Right ventricle myocardium superior (tissue), 1 donor: ENCODE measurements around the gene C18orf32. TPM values are rescaled to one million over a fixed set of nuclear protein-coding genes. Genes with fewer than 3 reads are reported as not detected.
"Not testable (repeated sequence)": the region's sequence is repeated elsewhere in the genome, so short reads cannot be mapped to it uniquely, and the experiment has no call there.

Source experiments
- ATAC-seq: fragments of 200-7000 bp; cut with Tn5 transposase; one replicate; pipeline ENCODE4 v1.9.1; 2020; ENCODE audit warnings: mild to moderate bottlenecking; ENCODE audit not compliant: poor library complexity
- DNase-seq: peaks from one replicate; pipeline ENCODE4 v3.0.0-alpha.2; 2020
- intact Hi-C: fragments of 100-400 bp; cut with DNase I; formaldehyde crosslinking; loops from one replicate; pipeline ENCODE4 v1.11.2; 2022
- total RNA-seq: library from RNA; stranded (reverse); fragmentation: NEBNext Ultra II Directional; extraction: Animal tissue kit (Norgen Biotek cat#: 25700); gene quantifications from one replicate; pipeline ENCODE4 v1.2.1, GENCODE V29; 2021
- donor health status: DM: no; HTN: yes; CAD: no; lungs with severe emphysema.

Gene C18orf32
- total RNA-seq, 1 donor from 2014 or later, result 40.2 TPM

- no peak for DNase-seq
- intact Hi-C loops, result no loop called here
- ATAC-seq, result peak; percentile 53
Observed at GRCh38 chr18:49479381-49480137, 7.5 kb downstream of the C18orf32 start.

- intact Hi-C loops, result no loop called here
- DNase-seq (peak; percentile 53), ATAC-seq (peak; percentile 37)
Observed at GRCh38 chr18:49476664-49477411, 10.2 kb downstream of the C18orf32 start.

GRCh38 chr18:49474935-49475334 is 12.1 kb downstream of the C18orf32 start:
- intact Hi-C loops, ATAC-seq, DNase-seq: not testable (repeated sequence)

GRCh38 chr18:49473721-49474120 is 13.3 kb downstream of the C18orf32 start:
- ATAC-seq, result no peak
- intact Hi-C loops, result no loop called here
- no peak for DNase-seq

- DNase-seq (no peak), ATAC-seq (no peak)
- intact Hi-C loops, result no loop called here
Observed at GRCh38 chr18:49472459-49472858, 14.6 kb downstream of the C18orf32 start.

GRCh38 chr18:49471532-49471931 is 15.5 kb downstream of the C18orf32 start:
- intact Hi-C loops, result no loop called here
- ATAC-seq, result no peak

GRCh38 chr18:49467599-49467998 is 19.4 kb downstream of the C18orf32 start:
- ATAC-seq, result no peak
- intact Hi-C loops, result no loop called here

More at GRCh38 chr18:49471532-49471931, 15.5 kb downstream of the C18orf32 start:
- no peak for DNase-seq

GRCh38 chr18:49467019-49467563 is 19.9 kb downstream of the C18orf32 start:
- DNase-seq (no peak), ATAC-seq (no peak)
- intact Hi-C loops, result no loop called here

More at GRCh38 chr18:49467599-49467998, 19.4 kb downstream of the C18orf32 start:
- no peak for DNase-seq

- ATAC-seq, result no peak
- DNase-seq, result no peak
- intact Hi-C loops, result no loop called here
Observed at GRCh38 chr18:49464718-49465598, 22.1 kb downstream of the C18orf32 start.

GRCh38 chr18:49461602-49461977 is 25.4 kb downstream of the C18orf32 start:
- ATAC-seq (no peak), DNase-seq (no peak)
- intact Hi-C loops, result no loop called here

- DNase-seq, result no peak
- intact Hi-C loops, result no loop called here
- no peak for ATAC-seq
Observed at GRCh38 chr18:49460976-49461601, 25.9 kb downstream of the C18orf32 start.

GRCh38 chr18:49459404-49460171 is 27.4 kb downstream of the C18orf32 start:
- peak; percentile 51 for ATAC-seq
- intact Hi-C loops, result no loop called here
- no peak for DNase-seq

- ATAC-seq (no peak), DNase-seq (no peak)
- intact Hi-C loops, result no loop called here
Observed at GRCh38 chr18:49457616-49458015, 29.4 kb downstream of the C18orf32 start.

GRCh38 chr18:49456794-49457193 is 30.2 kb downstream of the C18orf32 start:
- DNase-seq (no peak), ATAC-seq (no peak)
- intact Hi-C loops, result no loop called here

GRCh38 chr18:49452534-49452933 is 34.5 kb downstream of the C18orf32 start:
- ATAC-seq, intact Hi-C loops: not testable (repeated sequence)

GRCh38 chr18:49447810-49448745 is 39.0 kb downstream of the C18orf32 start:
- intact Hi-C loops, result loop anchor here (2.0 kb wide), 1 partner anchor 773 kb away; no protein-coding TSS in a partner anchor
- ATAC-seq (peak; percentile 83), DNase-seq (no peak)

More at GRCh38 chr18:49452534-49452933, 34.5 kb downstream of the C18orf32 start:
- DNase-seq, result not testable (repeated sequence)
